ENCODE results near the gene SAV1. TPM values are rescaled to one million over a fixed set of nuclear protein-coding genes. Genes with fewer than 3 reads are reported as not detected.

The SAV1 gene
- total and polyA plus RNA-seq, 2 of the 4 experiments (the other 2 are of a cell fraction) = 17.0 to 18.8 TPM

- Histone ChIP-seq H3K4me2 (ENCODE audit: low read depth, low read length) (no peak overlapping the region; the same call in 1 of the 2 replicates), H3K79me1 (ENCODE audit: low read depth in 1 of 2, low read length in 2 of 2) (no peaks in the 10 kb centered on the region), H4K91ac (ENCODE audit: insufficient read depth, low read depth, low read length) (no peak overlapping the region), H3K9me3 (ENCODE audit: control insufficient read depth, insufficient read depth, low read length) (no peaks in the 10 kb centered on the region), H2AK9ac (replicated peaks; ENCODE audit: low read depth, low read length, poor library complexity) (no peak overlapping the region), H4K20me1 (ENCODE audit: insufficient read depth, low read length) (no peaks in the 10 kb centered on the region), H3K27me3 (ENCODE audit: control insufficient read depth, insufficient read depth, low read length) (no peaks in the 10 kb centered on the region), H2BK15ac (ENCODE audit: low read depth, low read length) (no peak overlapping the region), H2BK5ac (ENCODE audit: low read depth, low read length, poor library complexity, severe bottlenecking) (peak overlapping the region; percentile 81), H3K56ac (ENCODE audit: extremely low read depth, insufficient read depth, low read length) (no peak overlapping the region), H2AFZ (replicated peaks; ENCODE audit: low read length, poor library complexity) (no peak overlapping the region), H3K36me3 (ENCODE audit: control insufficient read depth, insufficient read depth, low read length) (no peaks in the 10 kb centered on the region), H3K14ac (replicated peaks; ENCODE audit: low read depth, low read length) (no peak overlapping the region), H3K27ac (ENCODE audit: insufficient read depth, low read length) (no peak overlapping the region), H2AK5ac (ENCODE audit: low read depth, low read length) (no peak overlapping the region), H3K9me1 (ENCODE audit: insufficient read depth, low read length) (no peaks in the 10 kb centered on the region), H3K18ac (ENCODE audit: low read depth, low read length) (no peak overlapping the region), H2BK120ac (ENCODE audit: low read depth, low read length) (0 out of 2 replicates have a peak overlapping the region, but pooled peaks have one; percentile 27), H3K4me3 (ENCODE audit: insufficient read depth, low read depth, low read length) (no peak overlapping the region), H4K8ac (ENCODE audit: low read depth in 2 of 2, low read length in 2 of 2) (no peak overlapping the region; a peak in 1 of 4 replicates), H4K5ac (ENCODE audit: low read depth, low read length) (no peak overlapping the region), H2BK20ac (ENCODE audit: low read depth, low read length) (peak overlapping the region; percentile 71; the same call in 1 of the 2 replicates), H3K4me1 (ENCODE audit: control insufficient read depth, insufficient read depth, low read length) (peaks cover 1% of the 10 kb centered on the region; the same call in 1 of the 2 replicates), H3K9ac (ENCODE audit: low read depth, low read length) (no peak overlapping the region), H3K4ac (ENCODE audit: low read depth, low read length) (no peak overlapping the region), H3K23ac (ENCODE audit: low read depth, low read length) (no peak overlapping the region)
- peak; percentile 65; the same call in 1 of the 2 replicates for ATAC-seq (ENCODE audit: low read depth)
- DNase-seq = peak; percentile 60
- no CpG with 5 or more reads among the region's 4 CpGs for WGBS, 2 experiments (ENCODE audit: extremely low coverage in 2 of 2, insufficient read length in 1 of 2)
- no TSS peak for BruUV-seq (replicated peaks)
- POLR2A ChIA-PET (ENCODE audit: unreplicated experiment) = interaction anchor here (0.7 kb wide), 1 partner anchor 129 kb away, joined by 6 read pairs; no protein-coding TSS in a partner anchor
- in situ Hi-C loops (cut with MboI; ENCODE audit: low sequenced_read_pairs) (loop anchor here (25.0 kb wide), 1 partner anchor 612 kb away; no protein-coding TSS in a partner anchor), dilution Hi-C loops (cut with HindIII; ENCODE audit: low sequenced_read_pairs, unreplicated experiment) (no loop called here), intact Hi-C loops (cut with micrococcal nuclease) (loop anchor here (1.0 to 2.0 kb wide), 2 partner anchors 173 to 261 kb away; no protein-coding TSS in a partner anchor)
- CTCF ChIA-PET = interaction anchor here (0.6 to 2.0 kb wide), 11 partner anchors 9 to 1186 kb away, joined by 3 to 14 read pairs (median 5); no protein-coding TSS in a partner anchor
- TF ChIP-seq RAD21 (IDR thresholded peaks at IDR 0.05; ENCODE audit: low read length) = peak; percentile 67
- TF ChIP-seq RFX5 (IDR thresholded peaks at IDR 0.05; ENCODE audit: low read depth, low read length) = no peak
- TF ChIP-seq CTCF (conservative IDR thresholded peaks at IDR 0.05; ENCODE audit: low read depth, low read length) = peak; percentile 66
- TF ChIP-seq MAFK (IDR thresholded peaks at IDR 0.05; ENCODE audit: low read depth, low read length) = peak; percentile 30
- peak; percentile 62 for TF ChIP-seq SMC3 (IDR thresholded peaks at IDR 0.05; ENCODE audit: low read depth, low read length)
These were observed 68.2 kb downstream of the SAV1 start for GRCh38 chr14:50599700-50600444.
